MM.1S (cell line): ENCODE results near the gene BCL2.

ENCODE experiments used
- DNase-seq: peaks from one replicate; pipeline ENCODE4 v3.0.0-alpha.2; 2015
- H2AFZ ChIP-seq: fragments of 300-600 bp; sonication (generic); 2 replicates; pipeline ENCODE4 v1.6.0; 2016; ENCODE audit warnings: antibody characterized with exemption, low read length
- H3F3A ChIP-seq: fragments of 300-600 bp; sonication (generic); 2 replicates; pipeline ENCODE4 v1.6.1; 2016; ENCODE audit warnings: mild to moderate bottlenecking, antibody characterized with exemption, low read length, moderate library complexity, mixed read lengths; ENCODE audit not compliant: insufficient read depth
- H3K27ac ChIP-seq: fragments of 300-600 bp; sonication (generic); 2 replicates; pipeline ENCODE4 v1.5.1; 2016; ENCODE audit warnings: mild to moderate bottlenecking, low read length
- H3K27me3 ChIP-seq: fragments of 300-600 bp; sonication (generic); replicated peaks from 2 replicates; pipeline ENCODE4 v1.6.0; 2016; ENCODE audit warnings: low read length; ENCODE audit not compliant: insufficient read depth
- H3K36me3 ChIP-seq: fragments of 300-600 bp; sonication (generic); replicated peaks from 2 replicates; pipeline ENCODE4 v1.6.1; 2016; ENCODE audit warnings: mild to moderate bottlenecking, low read length, mixed read lengths; ENCODE audit not compliant: insufficient read depth
- H3K4me1 ChIP-seq: fragments of 300-600 bp; sonication (generic); 2 replicates; pipeline ENCODE4 v1.6.1; 2016; ENCODE audit warnings: low read length, mixed read lengths
- H3K4me2 ChIP-seq: fragments of 300-600 bp; sonication (generic); 2 replicates; pipeline ENCODE4 v1.6.0; 2016; ENCODE audit warnings: low read depth, low read length
- H3K4me3 ChIP-seq: fragments of 300-600 bp; sonication (generic); 2 replicates; pipeline ENCODE4 v1.5.1; 2016; ENCODE audit warnings: low read length, mixed read lengths
- H3K79me2 ChIP-seq: fragments of 300-600 bp; sonication (generic); 2 replicates; pipeline ENCODE4 v1.6.1; 2016; ENCODE audit warnings: mixed run types, low read length, mixed read lengths
- H3K9ac ChIP-seq: fragments of 300-600 bp; sonication (generic); 2 replicates; pipeline ENCODE4 v1.6.1; 2016; ENCODE audit warnings: low read length, mixed read lengths
- H3K9me2 ChIP-seq: fragments of 300-600 bp; sonication (generic); replicated peaks from 2 replicates; pipeline ENCODE4 v1.6.1; 2016; ENCODE audit warnings: mild to moderate bottlenecking, low read length, mixed read lengths; ENCODE audit not compliant: insufficient read depth
- H3K9me3 ChIP-seq: fragments of 300-600 bp; sonication (generic); replicated peaks from 2 replicates; pipeline ENCODE4 v1.6.1; 2016; ENCODE audit warnings: mild to moderate bottlenecking, low read length, mixed read lengths; ENCODE audit not compliant: insufficient read depth
- H4K20me1 ChIP-seq: fragments of 300-600 bp; sonication (generic); 2 replicates; pipeline ENCODE4 v1.6.1; 2016; ENCODE audit warnings: mild to moderate bottlenecking, low read length, moderate library complexity, mixed read lengths; ENCODE audit not compliant: insufficient read depth
- EZH2 ChIP-seq: fragments of 300-600 bp; sonication (generic); optimal IDR thresholded peaks from 2 replicates; pipeline ENCODE3; 2017; ENCODE audit warnings: low read depth, mild to moderate bottlenecking, antibody characterized with exemption, low read length, mixed read lengths
- EZH2phosphoT487 ChIP-seq: fragments of 300-600 bp; sonication (generic); IDR thresholded peaks from 2 replicates; pipeline ENCODE4 v1.6.1; 2018; ENCODE audit warnings: antibody characterized with exemption, low read length
- TF ChIP-seq, protein P1 (sequence below): fragments of 300-600 bp; sonication (generic); IDR thresholded peaks from 2 replicates; pipeline ENCODE4 v1.5.1; 2016; ENCODE audit warnings: antibody characterized with exemption, low read length, mixed read lengths

The BCL2 gene

GRCh38 chr18:63183378-63183777, 136.2 kb downstream of the BCL2 start:
- no peaks in the 10 kb centered on the region for H3K36me3 ChIP-seq
- peaks cover 36% of the 10 kb centered on the region for H3K4me1 ChIP-seq
- no peak overlapping the region for H3K4me2 ChIP-seq
- H2AFZ ChIP-seq = no peak overlapping the region
- DNase-seq = no peak
- H3K27me3 ChIP-seq = no peaks in the 10 kb centered on the region
- no peak overlapping the region for H3K4me3 ChIP-seq
- no peak for TF ChIP-seq EZH2phosphoT487
- TF ChIP-seq EZH2 = no peak
- H3K27ac ChIP-seq = no peak overlapping the region
- peaks cover 77% of the 10 kb centered on the region for H3K79me2 ChIP-seq
- H3K9me3 ChIP-seq = no peaks in the 10 kb centered on the region
- H4K20me1 ChIP-seq = no peaks in the 10 kb centered on the region
- H3K9me2 ChIP-seq = no peaks in the 10 kb centered on the region
- peaks cover 23% of the 10 kb centered on the region for H3F3A ChIP-seq
- H3K9ac ChIP-seq = no peak overlapping the region

- H3K27me3 ChIP-seq = no peaks in the 10 kb centered on the region
- no peaks in the 10 kb centered on the region for H4K20me1 ChIP-seq
- H3K4me3 ChIP-seq = no peak overlapping the region
- H3K79me2 ChIP-seq = peaks cover 79% of the 10 kb centered on the region
- no peak for TF ChIP-seq EZH2phosphoT487
- TF ChIP-seq, protein P1, sequence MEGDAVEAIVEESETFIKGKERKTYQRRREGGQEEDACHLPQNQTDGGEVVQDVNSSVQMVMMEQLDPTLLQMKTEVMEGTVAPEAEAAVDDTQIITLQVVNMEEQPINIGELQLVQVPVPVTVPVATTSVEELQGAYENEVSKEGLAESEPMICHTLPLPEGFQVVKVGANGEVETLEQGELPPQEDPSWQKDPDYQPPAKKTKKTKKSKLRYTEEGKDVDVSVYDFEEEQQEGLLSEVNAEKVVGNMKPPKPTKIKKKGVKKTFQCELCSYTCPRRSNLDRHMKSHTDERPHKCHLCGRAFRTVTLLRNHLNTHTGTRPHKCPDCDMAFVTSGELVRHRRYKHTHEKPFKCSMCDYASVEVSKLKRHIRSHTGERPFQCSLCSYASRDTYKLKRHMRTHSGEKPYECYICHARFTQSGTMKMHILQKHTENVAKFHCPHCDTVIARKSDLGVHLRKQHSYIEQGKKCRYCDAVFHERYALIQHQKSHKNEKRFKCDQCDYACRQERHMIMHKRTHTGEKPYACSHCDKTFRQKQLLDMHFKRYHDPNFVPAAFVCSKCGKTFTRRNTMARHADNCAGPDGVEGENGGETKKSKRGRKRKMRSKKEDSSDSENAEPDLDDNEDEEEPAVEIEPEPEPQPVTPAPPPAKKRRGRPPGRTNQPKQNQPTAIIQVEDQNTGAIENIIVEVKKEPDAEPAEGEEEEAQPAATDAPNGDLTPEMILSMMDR = no peak
- no peaks in the 10 kb centered on the region for H3K9me3 ChIP-seq
- peaks cover 18% of the 10 kb centered on the region for H3F3A ChIP-seq
- H3K9ac ChIP-seq = no peak overlapping the region
- no peak overlapping the region for H2AFZ ChIP-seq
- H3K36me3 ChIP-seq = no peaks in the 10 kb centered on the region
- DNase-seq = no peak
- no peak overlapping the region for H3K27ac ChIP-seq
- no peak overlapping the region for H3K4me2 ChIP-seq
- H3K4me1 ChIP-seq = peaks cover 31% of the 10 kb centered on the region
- H3K9me2 ChIP-seq = no peaks in the 10 kb centered on the region
These were observed 136.7 kb downstream of the BCL2 start for GRCh38 chr18:63182861-63183260.

DNA sequence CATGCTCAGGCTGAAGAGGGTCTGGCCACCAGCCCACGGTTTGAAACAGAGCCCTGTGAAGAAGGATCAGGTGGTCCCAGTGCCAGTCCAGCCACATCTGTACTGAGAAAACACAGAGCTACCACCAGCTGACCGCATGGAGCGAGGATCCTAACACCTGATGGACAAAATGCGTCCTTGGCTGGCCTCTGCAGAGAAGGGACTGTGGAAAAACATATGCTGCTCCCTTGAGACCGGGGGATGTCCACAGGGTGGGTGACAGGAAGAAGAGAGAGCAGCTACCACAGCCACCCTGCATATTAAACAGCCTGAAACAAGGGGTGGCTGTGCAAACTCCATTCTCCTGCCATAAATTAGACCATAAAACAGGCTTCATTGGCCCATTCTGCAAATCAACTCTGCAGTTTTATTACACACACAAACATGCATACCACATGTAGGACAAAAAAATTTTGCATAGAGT, 137.2 kb downstream of the BCL2 start:
- H3K79me2 ChIP-seq = peaks cover 79% of the 10 kb centered on the region
- H3K9ac ChIP-seq = no peak overlapping the region
- H3K9me2 ChIP-seq = no peaks in the 10 kb centered on the region
- no peaks in the 10 kb centered on the region for H3K27me3 ChIP-seq
- H3K4me3 ChIP-seq = no peak overlapping the region
- peaks cover 13% of the 10 kb centered on the region for H3F3A ChIP-seq
- no peaks in the 10 kb centered on the region for H4K20me1 ChIP-seq
- no peak for TF ChIP-seq EZH2
- TF ChIP-seq, protein P1 = no peak
- H3K9me3 ChIP-seq = no peaks in the 10 kb centered on the region
- DNase-seq = no peak
- no peak overlapping the region for H3K4me2 ChIP-seq
- peaks cover 26% of the 10 kb centered on the region for H3K4me1 ChIP-seq
- no peak overlapping the region for H3K27ac ChIP-seq
- no peak overlapping the region for H2AFZ ChIP-seq
- no peaks in the 10 kb centered on the region for H3K36me3 ChIP-seq

DNA sequence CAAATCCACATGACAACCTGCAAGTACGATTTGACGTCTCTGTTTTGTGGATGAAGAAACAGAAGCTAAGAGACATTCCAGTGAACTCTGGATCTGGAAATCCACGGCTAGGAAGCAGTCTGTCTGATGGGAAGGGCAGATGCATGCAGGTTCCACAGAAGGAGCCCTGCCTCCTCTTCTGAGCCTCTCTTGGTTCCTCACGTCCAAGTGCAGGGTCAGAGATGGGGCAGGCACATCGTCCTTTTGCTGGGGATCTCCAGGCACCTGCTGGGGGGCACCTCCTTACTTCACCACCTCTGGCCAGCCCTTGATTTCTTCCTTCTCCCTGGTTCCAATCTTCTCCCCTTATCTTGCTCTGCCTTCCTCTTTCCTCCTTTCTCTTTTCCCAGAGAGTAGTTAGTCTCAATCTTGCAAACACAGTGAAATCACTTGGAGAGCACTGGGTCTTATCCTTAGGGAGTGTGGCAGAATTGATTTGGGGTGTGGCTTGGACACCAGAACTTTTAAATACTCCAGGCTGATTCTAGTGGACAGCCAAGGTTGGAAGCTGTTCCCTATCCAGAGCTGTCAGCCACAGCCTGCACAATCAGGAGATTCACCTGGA, 137.8 kb downstream of the BCL2 start:
- Histone ChIP-seq H3F3A (peaks cover 8% of the 10 kb centered on the region), H3K4me2 (no peak overlapping the region), H3K27ac (no peak overlapping the region), H4K20me1 (no peaks in the 10 kb centered on the region), H3K79me2 (peaks cover 81% of the 10 kb centered on the region), H2AFZ (no peak overlapping the region), H3K4me3 (no peak overlapping the region), H3K36me3 (no peaks in the 10 kb centered on the region), H3K9me3 (no peaks in the 10 kb centered on the region), H3K9ac (no peak overlapping the region), H3K27me3 (no peaks in the 10 kb centered on the region), H3K4me1 (peaks cover 21% of the 10 kb centered on the region), H3K9me2 (no peaks in the 10 kb centered on the region)
- DNase-seq = no peak
- TF ChIP-seq EZH2phosphoT487 = no peak
- TF ChIP-seq, protein P1 = no peak
- no peak for TF ChIP-seq EZH2
